ENCODE measurements around the gene PRR5. TPM values are rescaled to one million over a fixed set of nuclear protein-coding genes. Genes with fewer than 3 reads are reported as not detected.
"Not testable (repeated sequence)": the region's sequence is repeated elsewhere in the genome, so short reads cannot be mapped to it uniquely, and the experiment has no call there.

Gene PRR5, protein sequence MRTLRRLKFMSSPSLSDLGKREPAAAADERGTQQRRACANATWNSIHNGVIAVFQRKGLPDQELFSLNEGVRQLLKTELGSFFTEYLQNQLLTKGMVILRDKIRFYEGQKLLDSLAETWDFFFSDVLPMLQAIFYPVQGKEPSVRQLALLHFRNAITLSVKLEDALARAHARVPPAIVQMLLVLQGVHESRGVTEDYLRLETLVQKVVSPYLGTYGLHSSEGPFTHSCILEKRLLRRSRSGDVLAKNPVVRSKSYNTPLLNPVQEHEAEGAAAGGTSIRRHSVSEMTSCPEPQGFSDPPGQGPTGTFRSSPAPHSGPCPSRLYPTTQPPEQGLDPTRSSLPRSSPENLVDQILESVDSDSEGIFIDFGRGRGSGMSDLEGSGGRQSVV
- total RNA-seq (2014; rRNA removed; shearing (Covaris generic)): 4.7 and 5.0 TPM in 2 replicates

DNA sequence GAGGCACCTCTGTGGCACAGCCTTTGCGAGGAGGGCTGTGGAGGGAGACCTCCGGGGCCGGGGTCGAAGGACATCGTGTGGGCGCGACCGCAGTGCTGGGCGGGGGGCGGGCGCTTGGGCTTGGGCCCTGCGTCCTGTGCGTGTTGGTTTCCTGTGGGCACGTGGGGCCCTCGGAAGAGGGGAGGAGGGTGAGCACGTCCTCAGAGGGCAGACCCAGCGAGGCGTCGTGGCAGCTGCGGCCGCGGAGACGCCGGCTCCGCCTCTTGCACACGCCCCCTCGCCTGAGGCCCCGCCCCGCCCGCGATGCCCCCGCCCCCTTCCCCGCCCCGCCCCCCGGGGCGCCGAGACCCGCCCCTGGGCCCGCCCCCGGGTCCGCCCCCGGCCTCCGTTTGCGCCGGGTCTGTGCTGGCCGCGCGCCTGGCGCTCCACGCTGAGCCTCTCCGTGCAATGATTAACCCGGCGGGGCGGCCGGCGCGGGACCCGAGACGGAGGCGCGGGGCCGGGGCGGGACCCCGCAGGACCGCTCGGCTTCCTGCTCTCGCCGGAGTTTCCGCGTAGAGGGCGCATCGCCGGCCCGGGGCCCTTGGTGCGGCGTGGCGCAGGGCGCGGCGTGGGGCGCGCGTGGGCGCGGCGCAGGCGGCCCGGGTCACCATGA, at the start of gene PRR5:
PRR5 (plus strand) TSS at position 381 of the 655 bp plus-strand sequence; CDS start at position 652, 271 bp downstream.
- DNase-seq (ENCODE audit: low spot score): peak; percentile 80

DNA sequence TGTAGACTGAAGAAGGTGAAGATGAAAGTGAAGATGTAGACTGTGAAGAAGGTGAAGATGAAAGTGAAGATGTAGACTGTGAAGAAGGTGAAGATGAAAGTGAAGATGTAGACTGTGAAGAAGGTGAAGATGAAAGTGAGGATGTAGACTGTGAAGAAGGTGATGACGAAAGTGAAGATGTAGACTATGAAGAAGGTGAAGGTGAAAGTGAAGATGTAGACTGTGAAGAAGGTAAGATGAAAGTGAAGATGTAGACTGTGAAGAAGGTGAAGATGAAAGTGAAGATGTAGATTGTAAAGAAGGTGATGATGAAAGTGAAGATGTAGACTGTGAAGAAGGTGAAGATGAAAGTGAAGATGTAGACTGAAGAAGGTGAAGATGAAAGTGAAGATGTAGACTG, 49.1 kb upstream of the PRR5 start:
- DNase-seq (ENCODE audit: low spot score): not testable (repeated sequence)

DNA sequence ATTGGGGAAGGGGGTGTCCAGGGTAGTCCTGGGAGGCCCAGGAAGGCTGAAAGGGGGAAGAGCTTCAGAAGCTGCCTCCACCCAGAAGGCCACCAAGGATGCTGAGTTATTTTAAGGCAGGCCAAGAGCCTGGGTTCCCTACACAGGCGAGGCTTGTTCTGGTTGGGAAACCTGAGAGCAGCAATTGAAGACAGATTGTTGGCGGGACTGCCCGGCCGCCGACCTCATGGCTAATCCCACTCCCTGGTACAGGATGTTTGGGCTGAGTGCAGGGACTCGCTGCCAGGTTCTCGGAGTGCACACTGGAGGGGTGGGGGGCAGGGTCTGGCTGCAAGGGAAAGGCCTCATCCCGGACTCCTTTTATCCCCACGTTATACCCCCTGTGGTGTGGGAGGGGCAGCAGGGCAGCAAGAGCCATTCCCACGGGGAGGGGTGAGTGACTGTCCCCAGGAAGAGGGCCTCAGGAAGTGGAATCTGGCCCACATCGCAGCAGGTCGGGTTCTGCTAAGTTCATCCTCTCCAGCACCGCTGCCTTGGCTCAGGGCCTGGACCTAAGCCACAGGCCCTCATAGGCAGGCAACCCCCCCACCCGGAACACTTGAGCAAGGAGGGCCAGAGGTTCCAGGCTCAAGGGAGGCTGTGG, 43.6 kb upstream of the PRR5 start:
- DNase-seq (ENCODE audit: low spot score): peak; percentile 92

DNA sequence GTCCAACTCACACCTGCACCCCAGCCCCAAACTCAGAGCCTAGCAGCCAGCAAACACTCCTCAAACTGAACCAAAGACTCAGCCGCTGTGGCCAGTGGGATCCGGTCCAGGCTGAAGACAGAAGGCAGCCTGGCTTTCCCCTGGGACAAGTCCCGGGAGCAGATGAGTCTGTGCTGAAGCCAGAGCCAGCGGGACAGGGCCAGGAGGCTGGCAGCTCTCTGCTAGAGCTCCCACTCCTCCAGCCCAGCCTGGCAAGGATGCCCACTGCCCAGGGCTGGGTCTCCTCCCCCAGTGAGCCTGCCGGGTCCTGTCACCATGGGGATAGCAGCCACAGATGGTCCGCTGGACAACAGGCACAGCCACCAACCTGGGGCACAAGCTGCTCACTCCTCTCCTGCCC, 42.9 kb upstream of the PRR5 start:
- no peak for DNase-seq (ENCODE audit: low spot score)

DNA sequence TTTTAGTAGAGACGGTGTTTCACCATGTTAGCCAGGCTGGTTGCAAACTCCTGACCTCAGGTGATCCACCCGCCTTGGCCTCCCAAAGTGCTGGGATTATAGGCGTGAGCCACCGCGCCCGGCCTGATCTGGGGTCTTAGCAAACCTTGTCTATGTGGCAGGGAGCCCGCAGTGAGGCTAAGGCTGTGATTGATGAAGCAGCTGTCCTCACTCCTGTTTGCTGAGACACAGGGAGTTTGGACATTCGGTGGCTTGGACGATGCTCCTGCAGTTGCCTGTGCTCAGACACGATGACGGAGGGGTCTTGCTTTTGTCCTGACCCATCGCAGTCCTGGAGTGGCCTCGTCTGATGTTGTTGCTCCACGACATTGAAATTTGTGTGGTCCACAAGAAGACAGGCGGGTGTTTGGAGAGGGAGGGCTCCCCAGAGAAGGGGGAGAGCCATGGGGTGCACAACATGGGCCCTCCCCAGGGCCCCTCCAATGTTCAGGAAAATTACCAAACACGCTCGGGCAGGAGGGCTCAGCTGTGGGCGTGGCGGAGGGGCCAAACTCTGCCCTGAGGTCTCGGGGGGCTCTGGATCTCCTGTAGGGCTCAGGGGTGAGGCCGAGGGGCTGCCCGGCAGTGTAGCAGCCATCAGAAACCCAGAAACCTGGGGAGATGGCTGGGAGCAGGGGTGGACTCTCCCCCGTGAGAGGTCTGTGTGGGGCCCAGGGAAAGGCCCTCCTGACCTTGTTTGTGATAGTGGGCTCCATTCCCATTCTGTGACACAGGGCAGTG, 41.8 kb upstream of the PRR5 start:
- DNase-seq (ENCODE audit: low spot score): no peak

DNA sequence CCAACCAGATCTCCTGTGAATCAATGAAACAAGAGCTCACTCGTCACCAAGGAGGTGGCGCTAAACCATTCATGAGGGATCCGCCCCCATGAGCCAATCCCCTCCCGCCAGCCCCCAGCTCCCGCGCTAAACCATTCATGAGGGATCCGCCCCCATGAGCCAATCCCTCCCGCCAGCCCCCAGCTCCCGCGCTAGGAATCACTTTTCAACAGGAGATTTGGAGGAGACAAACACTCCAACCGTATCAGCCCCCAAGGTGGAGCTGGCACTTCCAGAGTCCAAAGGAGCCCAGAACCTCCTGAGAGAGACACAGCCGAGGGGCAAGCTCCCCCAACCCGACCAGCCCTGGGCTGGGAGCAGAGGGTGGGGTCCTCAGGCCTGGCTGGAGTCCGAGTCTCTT, 40.9 kb upstream of the PRR5 start:
- DNase-seq (ENCODE audit: low spot score): no peak

DNA sequence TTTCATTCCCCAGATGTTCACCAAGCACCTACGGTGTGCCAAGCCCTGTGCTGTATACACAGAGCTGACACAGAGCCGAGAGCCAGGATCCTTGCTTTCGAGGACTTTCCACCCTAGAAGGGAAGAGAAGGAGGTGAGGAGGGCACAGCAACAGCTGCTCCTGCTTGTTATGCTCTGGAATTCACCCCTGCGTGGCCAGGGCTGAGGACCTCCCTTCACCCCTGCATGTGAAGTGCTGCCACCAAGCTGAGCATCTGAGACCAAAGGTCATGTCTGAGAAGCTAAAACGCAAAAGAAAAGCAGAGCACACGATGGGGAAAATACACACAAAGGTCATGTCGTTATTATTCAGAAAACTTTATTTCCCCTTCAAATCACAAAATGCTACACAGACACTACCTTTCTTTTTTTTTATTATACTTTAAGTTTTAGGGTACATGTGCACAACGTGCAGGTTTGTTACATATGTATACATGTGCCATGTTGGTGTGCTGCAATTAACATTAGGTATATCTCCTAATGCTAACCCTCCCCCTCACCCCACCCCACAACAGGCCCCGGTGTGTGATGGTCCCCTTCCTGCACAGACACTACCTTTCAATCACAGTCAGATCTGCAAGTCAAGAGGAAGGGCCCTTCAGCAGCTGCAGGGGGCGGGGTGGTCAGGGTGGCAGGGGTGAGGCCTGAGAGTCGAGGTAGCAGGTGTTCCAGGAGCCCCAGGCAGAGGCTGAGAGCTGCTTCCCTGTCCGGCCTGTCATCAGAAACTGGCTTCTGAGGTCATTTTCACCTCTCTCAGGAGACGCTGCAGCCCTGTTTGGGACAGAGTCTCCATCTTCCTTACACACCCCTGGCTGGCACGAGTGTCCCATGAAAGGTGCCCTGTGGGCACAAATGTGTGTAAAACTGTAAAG, 40.1 kb upstream of the PRR5 start:
- DNase-seq (ENCODE audit: low spot score): no peak

DNA sequence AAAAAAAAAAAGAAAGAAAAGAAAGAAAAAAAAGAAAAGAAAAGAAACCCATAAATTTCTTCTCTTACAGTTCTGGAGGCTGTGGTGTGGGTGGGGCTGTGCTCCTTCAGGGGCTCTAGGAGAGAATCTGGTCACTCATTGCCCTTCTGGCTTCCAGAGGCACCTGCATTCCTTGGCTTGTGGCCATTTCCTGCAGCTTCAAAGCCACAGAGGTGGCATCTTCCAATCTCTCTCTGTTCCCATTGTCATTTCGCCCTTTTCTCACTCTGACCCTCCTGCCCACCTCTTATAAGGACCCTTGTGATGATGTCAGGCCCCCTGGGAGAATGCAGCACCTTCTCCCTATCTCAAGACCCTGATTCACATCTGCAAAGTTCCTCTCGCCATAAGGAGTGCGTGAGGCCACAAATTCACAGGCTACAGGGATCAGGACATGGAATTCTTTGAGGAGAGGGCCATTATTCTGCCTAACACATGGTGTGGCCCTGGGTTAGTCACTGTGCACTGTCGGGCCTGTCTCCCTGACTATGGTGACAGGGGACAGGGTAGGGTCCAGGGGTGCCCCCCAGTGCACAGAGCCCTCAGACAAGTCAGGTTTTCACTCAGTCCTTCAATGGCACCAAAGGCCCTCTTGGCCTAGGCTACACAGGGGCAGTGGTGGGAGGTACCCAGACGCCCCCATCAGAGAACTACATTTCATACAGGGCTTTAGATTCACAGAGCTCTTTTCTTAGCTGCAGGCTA, 38.6 kb upstream of the PRR5 start:
- DNase-seq (ENCODE audit: low spot score): no peak

DNA sequence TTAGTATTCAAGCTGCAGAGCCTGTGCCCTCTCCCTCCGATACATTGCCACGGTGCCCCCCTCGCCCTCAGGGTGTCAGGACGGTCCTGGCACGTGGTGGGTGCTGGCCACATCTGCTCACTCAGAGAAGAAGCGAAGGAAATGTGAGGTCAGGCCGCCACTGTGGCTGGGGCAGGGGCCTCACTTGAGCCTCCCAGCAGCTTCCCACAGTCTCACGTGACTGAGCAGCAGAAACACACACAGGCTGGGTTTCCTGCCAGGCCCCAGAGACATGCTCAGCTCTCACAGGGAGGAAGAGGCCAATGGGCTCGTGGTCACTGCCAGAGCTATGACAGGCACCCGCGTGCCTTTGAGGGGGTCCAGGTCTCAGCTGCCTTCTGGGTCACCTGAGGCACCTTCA, 37.9 kb upstream of the PRR5 start:
- DNase-seq (ENCODE audit: low spot score): peak; percentile 57

DNA sequence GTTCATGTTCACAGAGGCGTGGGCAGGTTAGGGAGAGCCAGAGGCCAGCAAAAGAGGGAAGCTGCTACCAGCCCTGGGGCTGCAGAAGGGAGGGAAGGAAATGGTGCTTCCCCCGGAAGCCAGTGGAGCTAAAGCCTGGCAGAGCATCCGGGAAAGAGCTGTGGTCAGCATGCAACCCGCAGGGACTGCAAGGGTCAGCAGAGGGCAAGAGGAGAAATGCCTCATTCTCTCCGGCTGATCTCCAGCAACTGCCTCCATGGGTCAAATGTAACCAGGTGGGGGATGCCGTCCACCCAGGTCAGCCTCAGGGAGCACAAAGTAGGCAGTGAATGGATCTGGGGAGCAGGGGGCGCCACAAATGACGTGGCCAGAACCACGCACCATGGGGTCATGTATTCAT, 36.9 kb upstream of the PRR5 start:
- DNase-seq (ENCODE audit: low spot score): no peak

DNA sequence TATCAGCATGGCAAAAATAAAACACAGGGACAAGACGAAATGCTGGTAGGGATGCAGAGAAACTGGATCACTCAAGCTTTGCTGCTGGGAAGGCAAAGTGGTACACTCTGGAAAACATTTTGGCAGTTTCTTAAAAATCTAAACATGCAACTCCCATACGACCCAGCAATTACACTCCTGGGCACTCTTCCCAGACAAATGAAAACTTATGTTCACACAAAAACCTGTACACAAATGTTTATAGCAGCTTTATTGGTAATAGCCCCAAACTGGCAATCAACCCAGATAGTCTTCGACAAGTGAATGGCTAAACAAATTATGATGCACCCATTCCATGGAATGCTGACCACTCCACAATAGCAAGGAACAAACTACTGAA, 35.8 kb upstream of the PRR5 start:
- DNase-seq (ENCODE audit: low spot score): no peak

DNA sequence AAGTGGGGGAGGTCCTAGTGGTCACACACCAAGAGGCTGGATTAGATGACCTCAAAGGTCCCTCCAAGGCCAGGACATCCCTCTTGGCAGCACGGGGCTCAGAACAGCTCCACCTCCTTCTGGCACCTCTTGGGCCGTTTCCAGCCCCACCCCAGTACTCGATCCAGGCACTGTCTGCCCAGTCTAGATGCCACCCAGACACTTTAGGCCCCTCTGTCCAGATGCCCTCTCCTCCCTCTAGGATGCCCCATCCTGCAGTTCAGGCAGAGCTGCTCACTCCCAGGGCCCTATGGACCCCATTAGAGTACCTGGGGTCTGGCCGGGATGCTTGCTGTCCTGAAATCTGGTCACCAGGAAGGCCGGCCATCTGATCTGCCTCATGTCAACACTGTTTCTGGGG, 34.7 kb upstream of the PRR5 start:
- DNase-seq (ENCODE audit: low spot score): no peak

DNA sequence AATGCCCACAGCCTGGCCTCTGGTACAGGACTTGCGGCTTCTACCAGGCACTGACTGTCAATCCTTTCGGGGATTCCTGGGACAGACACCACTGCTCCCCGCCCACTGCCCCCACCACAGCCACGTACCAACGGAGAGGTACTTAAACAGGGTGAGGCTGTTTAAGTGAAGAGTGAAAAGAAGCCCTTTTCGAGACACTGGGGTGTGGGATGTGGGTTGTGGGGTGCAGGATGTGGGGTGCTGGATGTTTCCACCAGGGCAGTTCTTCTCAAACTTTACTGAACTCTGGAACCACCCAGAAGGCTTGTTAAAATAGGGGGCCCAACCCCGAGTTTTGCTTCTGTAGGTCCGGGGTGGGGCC, 34.2 kb upstream of the PRR5 start:
- no peak for DNase-seq (ENCODE audit: low spot score)

DNA sequence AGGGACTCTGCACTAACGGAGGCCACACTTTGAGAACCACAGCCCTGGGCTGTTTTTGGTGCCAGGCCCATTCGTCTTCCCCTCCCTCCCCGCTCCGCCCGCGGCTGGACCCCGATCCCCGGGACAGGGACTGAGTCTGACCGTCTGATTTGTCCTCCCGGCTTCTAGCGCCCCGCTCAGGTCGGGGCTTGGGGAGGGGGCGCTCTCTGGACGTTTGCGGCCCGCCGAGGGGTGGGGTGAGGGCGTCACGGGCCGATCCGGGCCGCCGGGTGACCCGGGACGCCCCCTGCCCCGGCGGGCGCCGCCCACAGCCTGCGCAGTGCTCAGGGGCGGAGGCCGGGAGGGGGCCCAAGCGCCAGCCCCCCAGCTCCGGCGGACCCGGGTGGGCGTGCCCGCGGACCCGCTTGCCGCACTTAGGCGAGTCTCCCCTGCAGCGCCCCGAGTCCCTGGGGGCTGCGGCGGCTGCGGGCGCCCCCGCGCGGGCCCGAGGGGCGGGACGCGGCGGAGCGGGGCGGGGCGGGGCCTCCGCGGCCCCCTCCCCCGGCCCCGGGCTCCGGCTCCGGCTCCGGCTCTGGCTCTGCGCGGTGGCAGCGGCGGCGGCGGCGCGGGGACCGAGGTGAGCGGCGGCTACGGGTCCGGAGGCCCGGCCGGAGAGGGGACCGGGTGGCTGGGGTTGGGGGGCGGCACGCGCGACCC, 33.7 kb upstream of the PRR5 start:
- no peak for DNase-seq (ENCODE audit: low spot score)

DNA sequence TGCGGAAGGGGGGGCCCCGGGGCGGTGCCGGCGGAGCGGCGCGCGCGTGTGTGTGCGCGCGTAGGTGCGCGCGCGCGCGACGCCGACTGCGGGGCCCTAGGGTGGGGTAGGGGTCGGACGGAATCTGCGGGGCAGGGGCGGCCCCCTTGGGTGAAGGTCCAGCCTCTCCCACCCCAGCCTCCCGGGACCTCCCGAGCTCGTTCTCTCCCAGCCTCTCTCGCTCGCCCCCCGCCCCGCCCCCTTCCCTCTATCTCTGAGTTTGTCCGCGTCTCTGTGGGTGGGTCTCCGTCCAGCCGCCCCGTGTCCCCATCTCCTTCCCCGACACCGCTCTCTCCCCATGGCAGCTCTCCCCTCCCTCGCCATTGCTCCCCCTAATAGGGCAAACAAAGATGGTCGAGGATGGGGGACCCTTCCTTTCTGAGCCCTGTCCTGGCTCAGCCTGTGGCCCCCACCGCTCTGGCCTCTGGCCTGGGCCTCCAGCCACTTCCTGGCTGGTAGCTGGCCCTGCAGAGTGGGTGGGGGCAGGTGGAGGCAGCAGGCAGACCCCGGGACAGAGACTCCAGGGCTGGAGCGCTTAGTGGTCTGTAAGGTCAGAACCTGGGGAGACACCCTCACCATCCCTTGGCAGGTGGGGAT, 33.0 kb upstream of the PRR5 start:
- no peak for DNase-seq (ENCODE audit: low spot score)

DNA sequence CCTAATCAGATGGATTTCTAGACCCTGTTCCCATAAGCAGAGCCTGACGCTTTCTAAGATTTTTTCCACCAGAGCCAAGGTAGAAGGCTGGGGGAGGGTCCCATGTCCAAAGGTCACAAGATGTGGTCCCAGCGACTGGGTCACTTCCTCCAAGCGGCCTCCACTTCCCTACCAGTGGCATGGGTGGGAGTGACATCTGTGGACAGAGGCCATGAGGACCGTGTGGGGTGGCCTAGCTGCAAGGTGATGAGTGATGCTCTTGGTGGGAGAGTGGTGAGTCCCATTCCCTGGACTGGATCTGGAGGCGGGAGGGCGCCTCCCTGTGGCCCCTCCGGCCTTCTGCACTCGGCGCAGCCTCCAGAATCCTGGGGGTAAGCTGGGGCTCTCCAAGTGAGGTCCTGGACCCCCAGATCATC, 32.4 kb upstream of the PRR5 start:
- no peak for DNase-seq (ENCODE audit: low spot score)

DNA sequence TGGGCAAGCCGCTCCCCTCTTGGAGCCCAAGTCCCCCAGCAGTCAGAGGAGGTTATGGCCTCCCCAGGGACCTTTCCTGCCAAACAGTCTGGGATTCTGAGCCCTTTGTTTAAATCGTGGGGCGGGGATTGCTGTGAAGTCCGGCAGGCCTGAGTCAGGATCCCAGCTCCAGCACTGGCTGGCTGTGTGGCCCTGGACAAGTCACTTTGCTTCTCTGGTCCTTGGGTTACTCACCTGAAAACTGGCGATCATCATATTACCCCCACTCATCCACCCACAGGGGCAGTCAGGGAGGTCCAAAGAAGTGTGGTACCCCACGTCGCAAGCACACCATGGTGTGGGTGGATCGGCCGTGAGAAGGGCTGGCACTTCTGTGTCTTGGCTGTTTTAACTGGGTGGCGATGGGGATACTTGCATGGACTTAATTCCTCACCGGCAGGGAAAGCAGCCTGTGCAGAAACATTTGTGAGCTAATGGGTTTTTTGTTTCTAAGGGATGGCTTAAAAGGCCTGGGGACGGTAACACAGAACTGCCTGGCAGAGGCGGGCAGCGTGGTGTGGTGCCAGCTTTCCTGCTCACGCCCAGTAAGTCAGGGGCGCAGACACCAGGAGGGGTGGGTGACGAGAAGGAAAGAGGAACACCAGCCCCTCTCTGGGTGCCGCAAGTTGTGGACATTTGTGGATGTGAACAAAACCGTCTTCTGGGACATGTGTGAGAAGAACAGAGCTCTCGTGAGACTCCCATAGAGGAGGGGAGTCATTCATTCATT, 31.6 kb upstream of the PRR5 start:
- no peak for DNase-seq (ENCODE audit: low spot score)

DNA sequence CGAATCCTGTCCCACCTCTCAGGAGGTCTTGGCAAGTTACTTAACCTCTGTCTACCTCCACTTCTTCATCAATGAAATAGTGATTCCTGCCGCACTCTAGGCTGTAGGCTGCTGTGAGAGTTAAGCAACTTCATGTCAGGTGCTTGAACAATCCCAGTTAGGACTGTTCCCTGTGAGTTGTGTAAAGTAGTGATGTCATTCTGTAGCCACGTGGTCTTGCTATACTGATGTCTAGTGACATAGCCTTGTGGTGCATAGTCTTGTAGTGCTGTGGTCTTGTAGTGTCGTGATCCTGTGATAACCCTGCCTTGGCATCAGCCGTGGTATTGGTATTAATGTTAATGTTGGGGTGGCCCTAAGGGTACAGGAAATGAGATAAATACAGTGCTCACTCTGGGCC, 30.3 kb upstream of the PRR5 start:
- peak; percentile 75 for DNase-seq (ENCODE audit: low spot score)

DNA sequence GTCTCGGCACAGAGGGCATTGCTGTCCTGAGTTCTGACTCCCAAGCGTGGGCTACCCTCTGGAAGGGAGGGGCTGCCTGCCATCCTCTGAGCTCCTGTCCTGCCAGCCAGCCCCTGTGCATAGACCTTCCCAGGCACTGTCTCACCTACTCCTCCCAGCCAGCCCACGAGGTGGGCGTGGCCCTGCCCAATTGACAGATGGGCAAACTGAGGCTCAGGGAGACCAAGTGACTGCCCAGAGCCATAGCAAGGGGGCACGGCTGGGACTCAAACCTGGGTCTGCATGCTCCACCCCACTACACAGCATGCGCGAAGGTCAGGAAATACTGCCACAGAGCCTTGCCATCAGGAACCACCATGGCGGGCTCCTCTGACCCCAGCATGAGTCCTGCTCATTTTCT, 29.4 kb upstream of the PRR5 start:
- DNase-seq (ENCODE audit: low spot score): no peak

Data from H4 (cell line).